Suprapubic skin (tissue), 4 donors: Measurements from ENCODE around the gene SCUBE1.

ENCODE experiments used
- POLR2A ChIP-seq, 2 donors: fragments of 450-650 bp; IDR thresholded peaks; one replicate each; pipeline ENCODE4 v1.6.1; 2017; ENCODE audit warnings: antibody characterized with exemption in 2 of 2, mild to moderate bottlenecking in 2 of 2, moderate library complexity in 2 of 2
- POLR2AphosphoS5 ChIP-seq, 3 donors: sonication (generic); formaldehyde crosslinking; IDR thresholded peaks; one replicate each; pipeline ENCODE4 v1.6.1; 2017; ENCODE audit warnings: antibody characterized with exemption in 3 of 3

GRCh38 chr22:43198126-43198525 is 145.0 kb downstream of the SCUBE1 start:
- TF ChIP-seq POLR2A (IDR thresholded peaks at IDR 0.05) (no peak), POLR2AphosphoS5 (IDR thresholded peaks at IDR 0.05) (no peak)
